Coronary artery (tissue), 2 donors: ENCODE data around the gene SPATA31E1.

Source experiments
- DNase-seq: peaks from one replicate; pipeline ENCODE4 v3.0.0-alpha.2; 2017; ENCODE audit warnings: low spot score
- H3K27ac ChIP-seq, 2 donors: fragments of 200-600 bp; sonication (generic); one replicate each; pipeline ENCODE4 v1.5.1; 2016 to 2019
- H3K4me3 ChIP-seq: fragments of 200-600 bp; sonication (generic); 2 replicates; pipeline ENCODE4 v1.5.1; 2016; ENCODE audit warnings: mild to moderate bottlenecking, moderate library complexity
- CTCF ChIP-seq: fragments of 200-600 bp; sonication (generic); IDR thresholded peaks from one replicate; pipeline ENCODE4 v1.5.1; 2019; ENCODE audit warnings: antibody characterized with exemption

Gene SPATA31E1

GRCh38 chr9:87885484-87886189 is 3.0 kb downstream of the SPATA31E1 start:
- TF ChIP-seq CTCF = no peak
- H3K4me3 ChIP-seq = no peak overlapping the region
- no peak overlapping the region for H3K27ac ChIP-seq
- no peak for DNase-seq

DNA sequence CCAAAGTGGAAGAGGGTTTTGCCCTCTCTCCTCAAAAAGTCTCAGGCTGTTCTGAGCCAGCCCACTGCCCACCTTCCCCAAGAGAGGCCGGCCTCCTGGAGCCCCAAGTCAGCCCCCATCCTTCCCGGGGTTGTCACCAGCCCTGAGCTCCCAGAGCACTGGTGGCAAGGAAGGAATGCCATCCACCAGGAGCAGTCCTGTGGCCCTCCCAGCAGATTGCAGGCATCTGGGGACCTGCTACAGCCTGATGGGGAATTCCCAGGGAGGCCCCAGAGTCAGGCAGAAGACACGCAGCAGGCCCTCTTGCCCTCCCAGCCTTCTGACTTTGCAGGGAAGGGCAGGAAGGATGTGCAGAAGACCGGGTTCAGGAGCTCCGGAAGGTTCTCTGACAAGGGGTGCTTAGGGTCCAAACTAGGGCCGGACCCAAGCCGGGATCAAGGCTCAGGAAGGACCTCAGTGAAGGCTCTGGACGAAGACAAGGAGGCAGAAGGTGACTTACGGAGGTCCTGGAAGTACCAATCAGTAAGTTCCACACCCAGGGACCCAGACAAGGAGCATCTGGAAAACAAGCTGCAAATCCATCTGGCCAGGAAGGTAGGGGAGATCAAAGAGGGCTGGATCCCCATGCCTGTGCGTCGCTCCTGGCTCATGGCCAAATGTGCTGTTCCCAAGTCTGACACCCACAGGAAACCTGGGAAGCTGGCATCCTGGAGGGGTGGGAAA is 3.7 kb downstream of the SPATA31E1 start:
- no peak for TF ChIP-seq CTCF
- no peak for DNase-seq
- Histone ChIP-seq H3K27ac (no peak overlapping the region), H3K4me3 (no peak overlapping the region)

- Histone ChIP-seq H3K4me3 (no peak overlapping the region), H3K27ac (no peak overlapping the region)
- no peak for TF ChIP-seq CTCF
- DNase-seq = no peak
Observed at GRCh38 chr9:87886933-87887505, 4.3 kb downstream of the SPATA31E1 start.

GRCh38 chr9:87887661-87888480 is 5.2 kb downstream of the SPATA31E1 start:
- TF ChIP-seq CTCF = no peak
- H3K4me3 ChIP-seq = no peak overlapping the region
- no peak overlapping the region for H3K27ac ChIP-seq
- no peak for DNase-seq

GRCh38 chr9:87888501-87888900 is 5.8 kb downstream of the SPATA31E1 start:
- TF ChIP-seq CTCF = no peak
- H3K4me3 ChIP-seq = no peak overlapping the region
- DNase-seq = no peak
- no peak overlapping the region for H3K27ac ChIP-seq

DNA sequence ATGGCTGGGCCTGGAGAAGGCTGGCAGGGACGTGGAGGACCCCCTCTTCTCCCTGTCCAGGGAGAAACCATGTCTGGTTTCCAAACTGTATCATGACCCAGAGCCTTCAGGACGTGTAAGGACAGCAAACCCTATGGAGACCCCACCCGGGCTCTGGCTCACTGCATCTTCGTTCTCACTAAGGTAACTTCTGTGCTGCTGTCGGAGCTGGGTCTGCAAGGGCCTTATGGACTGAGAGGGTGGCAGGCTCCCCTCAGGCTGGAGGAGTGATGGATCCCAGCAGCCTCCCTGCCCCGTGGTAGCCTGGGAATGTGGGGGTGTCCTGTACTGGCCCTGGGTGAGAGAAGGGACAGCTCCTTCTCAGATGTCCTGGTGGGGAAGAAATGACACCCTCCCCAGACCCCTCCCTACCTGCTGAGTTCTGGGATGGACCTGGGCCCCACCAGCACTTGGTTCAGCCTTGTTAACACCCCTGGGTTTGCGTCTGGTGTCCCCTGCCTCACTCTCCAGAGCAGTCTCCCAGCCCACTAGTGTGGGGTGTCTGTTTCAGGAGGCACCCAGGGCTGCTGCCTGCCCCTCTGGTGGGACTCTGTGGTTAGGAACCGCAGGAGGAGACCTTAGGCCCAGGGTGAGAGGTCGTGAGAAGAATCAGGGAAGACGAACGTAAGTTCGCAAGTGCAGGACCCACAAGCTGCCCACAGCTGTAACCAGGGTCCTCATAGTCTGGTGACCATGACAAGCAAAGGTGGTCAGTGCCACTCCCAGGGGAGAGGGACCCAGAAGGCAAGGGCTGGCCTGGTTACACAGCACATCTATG is 6.6 kb downstream of the SPATA31E1 start:
- Histone ChIP-seq H3K27ac (no peak overlapping the region), H3K4me3 (no peak overlapping the region)
- TF ChIP-seq CTCF = no peak
- DNase-seq = no peak
